HCT116 (cell line): ENCODE measurements around the gene C19orf38. TPM values are rescaled to one million over a fixed set of nuclear protein-coding genes. Genes with fewer than 3 reads are reported as not detected.
A peak's percentile ranks its signal among the peaks of the same experiment; 100 is the strongest.

Source experiments
- ATAC-seq: fragments of 200-7000 bp; cut with Tn5 transposase; 2 replicates; pipeline ENCODE4 v1.9.1; 2020; ENCODE audit warnings: mild to moderate bottlenecking, moderate library complexity
- BruUV-seq: library from RNA; stranded (reverse); fragments of 400-500 nt; replicated peaks from 2 replicates; lab custom pipeline; 2021; lab: Mats Ljungman, UMichigan
- CTCF ChIA-PET: fragments of 300-600 bp; sonication (Branson Sonifier 250); formaldehyde crosslinking; loops from one replicate; lab custom pipeline; 2021; ENCODE audit warnings: antibody characterized with exemption; lab: Charles Lee
- POLR2A ChIA-PET: fragments of 300-600, 350-600 bp; sonication (Branson Sonifier 250); formaldehyde crosslinking; loops from one replicate; lab custom pipeline; 2021; ENCODE audit warnings: antibody characterized with exemption; lab: Charles Lee
- RAD21 ChIA-PET, 2 experiments: fragments of 300-600 bp; sonication (Branson Sonifier 250); formaldehyde crosslinking; loops; one replicate each; lab custom pipeline; 2023; ENCODE audit warnings: low total read pairs in 2 of 2; ENCODE audit not compliant: uncharacterized antibody in 2 of 2, unreplicated experiment in 2 of 2, low non-redundant PET in 1 of 2; lab: Charles Lee
- DNase-seq: peaks from one replicate; pipeline ENCODE4 v3.0.0-alpha.2; 2010; ENCODE audit warnings: low read depth, low spot score
- H2AFZ ChIP-seq: fragments of 200-600 bp; shearing (Covaris generic), sonication (generic); 2 replicates; pipeline ENCODE4 v1.6.1; 2017; ENCODE audit warnings: low read depth, mixed run types, mixed read lengths, antibody characterized with exemption, low read length; ENCODE audit not compliant: poor library complexity, severe bottlenecking
- H3K27ac ChIP-seq: 2 replicates; pipeline ENCODE4 v1.5.1; 2012; ENCODE audit warnings: low read depth, low read length
- H3K27me3 ChIP-seq: fragments of 200-600 bp; sonication (generic); 2 replicates; pipeline ENCODE4 v1.6.1; 2016; ENCODE audit warnings: mixed run types, low read length, mixed read lengths; ENCODE audit not compliant: insufficient read depth
- H3K36me3 ChIP-seq, 2 experiments: fragments of 200-500 bp in 1 of 2; fragments of 200-600 bp in 1 of 2; sonication (Bioruptor generic) in 1 of 2; sonication (generic) in 1 of 2; 2 replicates each; pipeline versions ENCODE4 v1.5.1 to v1.6.1; 2014 to 2016; ENCODE audit warnings: low read length in 2 of 2, inconsistent platforms in 1 of 2, mixed read lengths in 1 of 2, mixed run types in 1 of 2; ENCODE audit not compliant: insufficient read depth in 2 of 2, control insufficient read depth in 1 of 2
- H3K4me1 ChIP-seq, 2 experiments: fragments of 200-600 bp in 1 of 2; sonication (generic) in 1 of 2; 2 replicates each; pipeline versions ENCODE4 v1.5.1 to v1.6.1; 2012 to 2017; ENCODE audit warnings: low read length in 2 of 2, inconsistent platforms in 1 of 2, mild to moderate bottlenecking in 1 of 2, mixed read lengths in 1 of 2, mixed run types in 1 of 2, moderate library complexity in 1 of 2; ENCODE audit not compliant: insufficient read depth in 2 of 2, control insufficient read depth in 1 of 2
- H3K4me2 ChIP-seq: fragments of 200-600 bp; sonication (generic); 2 replicates; pipeline ENCODE4 v1.6.1; 2017; ENCODE audit warnings: mixed run types, low read length, mixed read lengths
- H3K4me3 ChIP-seq, 2 experiments: fragments of 200-600 bp in 1 of 2; sonication (generic) in 1 of 2; replicated peaks in 1 of 2; 2 replicates each; pipeline ENCODE4 v1.5.1; 2011 to 2016; ENCODE audit warnings: low read length in 2 of 2, control low read depth in 1 of 2, low read depth in 1 of 2, mild to moderate bottlenecking in 1 of 2, mixed read lengths in 1 of 2, mixed run types in 1 of 2
- H3K79me2 ChIP-seq: fragments of 200-600 bp; sonication (generic); 2 replicates; pipeline ENCODE4 v1.6.1; 2017; ENCODE audit warnings: mild to moderate bottlenecking, mixed run types, low read length, moderate library complexity, mixed read lengths; ENCODE audit not compliant: insufficient read depth
- H3K9ac ChIP-seq: fragments of 200-600 bp; sonication (generic); 2 replicates; pipeline ENCODE4 v1.6.1; 2016; ENCODE audit warnings: low read length, mixed read lengths
- H3K9me2 ChIP-seq: fragments of 200-600 bp; sonication (generic), shearing (Covaris generic); 2 replicates; pipeline ENCODE4 v1.6.1; 2017; ENCODE audit warnings: mixed run types, mild to moderate bottlenecking, moderate library complexity; ENCODE audit not compliant: insufficient read depth
- H3K9me3 ChIP-seq, 2 experiments: fragments of 200-500 bp in 1 of 2; fragments of 200-600 bp in 1 of 2; sonication (Bioruptor generic) in 1 of 2; sonication (generic) in 1 of 2; 2 replicates each; pipeline ENCODE4 v1.6.1; 2014 to 2017; ENCODE audit warnings: low read length in 2 of 2, mixed read lengths in 2 of 2, inconsistent platforms in 1 of 2, low read depth in 1 of 2, mild to moderate bottlenecking in 1 of 2, mixed run types in 1 of 2, moderate library complexity in 1 of 2; ENCODE audit not compliant: control insufficient read depth in 1 of 2, insufficient read depth in 1 of 2
- H4K20me1 ChIP-seq: fragments of 200-600 bp; sonication (generic), shearing (Covaris generic); 2 replicates; pipeline ENCODE4 v1.6.1; 2017; ENCODE audit warnings: mixed run types, mild to moderate bottlenecking, moderate library complexity; ENCODE audit not compliant: insufficient read depth
- CBX3 ChIP-seq: IDR thresholded peaks from 2 replicates; pipeline ENCODE4 v1.6.1; 2012; ENCODE audit warnings: low read depth
- CEBPB ChIP-seq: IDR thresholded peaks from 2 replicates; pipeline ENCODE4 v1.6.1; 2012; ENCODE audit warnings: low read depth
- EGR1 ChIP-seq: IDR thresholded peaks from 2 replicates; pipeline ENCODE4 v1.6.1; 2012; ENCODE audit warnings: low read depth
- EZH2phosphoT487 ChIP-seq: fragments of 200-600 bp; IDR thresholded peaks from 2 replicates; pipeline ENCODE4 v1.6.1; 2018; ENCODE audit warnings: antibody characterized with exemption, borderline replicate concordance
- JUND ChIP-seq: IDR thresholded peaks from 2 replicates; pipeline ENCODE4 v1.6.1; 2012
- POLR2A ChIP-seq: IDR thresholded peaks from 2 replicates; pipeline ENCODE4 v1.7.0; 2011; ENCODE audit warnings: borderline replicate concordance; ENCODE audit not compliant: insufficient read depth, insufficient read length; ENCODE audit errors: extremely low read depth
- POLR2AphosphoS5 ChIP-seq: IDR thresholded peaks from 2 replicates; pipeline ENCODE4 v1.6.1; 2011; ENCODE audit warnings: mild to moderate bottlenecking, low read depth, low read length, moderate library complexity
- RAD21 ChIP-seq: IDR thresholded peaks from 2 replicates; pipeline ENCODE4 v1.6.1; 2012; ENCODE audit warnings: low read depth, mild to moderate bottlenecking
- SIN3A ChIP-seq: IDR thresholded peaks from 2 replicates; pipeline ENCODE4 v1.6.1; 2012; ENCODE audit warnings: low read depth
- SP1 ChIP-seq: IDR thresholded peaks from 2 replicates; pipeline ENCODE4 v1.6.1; 2012; ENCODE audit warnings: low read depth
- SRF ChIP-seq: IDR thresholded peaks from 2 replicates; pipeline ENCODE4 v1.6.1; 2012; ENCODE audit warnings: low read depth
- YY1 ChIP-seq: IDR thresholded peaks from 2 replicates; pipeline ENCODE4 v1.6.1; 2011; ENCODE audit warnings: low read length, low read depth, moderate library complexity, mild to moderate bottlenecking; ENCODE audit not compliant: insufficient replicate concordance; ENCODE audit errors: extremely low read depth
- ZBTB33 ChIP-seq: IDR thresholded peaks from 2 replicates; pipeline ENCODE4 v1.6.1; 2011; ENCODE audit warnings: mild to moderate bottlenecking, low read length, moderate library complexity; ENCODE audit not compliant: insufficient replicate concordance; ENCODE audit errors: extremely low read depth
- intact Hi-C: fragments of 100-400 bp; cut with micrococcal nuclease; formaldehyde crosslinking; loops from 2 replicates; pipeline ENCODE4 v1.10.0; 2022
- total RNA-seq: library from RNA; stranded (reverse); gene quantifications from one replicate; pipeline ENCODE4 v1.2.1, GENCODE V29; 2021; ENCODE audit not compliant: unreplicated experiment

C19orf38 gene
- total RNA-seq, 1 experiment from 2014 or later: 0.74 TPM

GRCh38 chr19:10809651-10810285 is 38.4 kb upstream of the C19orf38 start:
- Histone ChIP-seq H3K27me3 (no peaks in the 10 kb centered on the region), H3K27ac (peak overlapping the region; percentile 40), H3K4me3 (no peak overlapping the region), H3K9ac (no peak overlapping the region; the same call in 1 of the 2 replicates), H2AFZ (no peak overlapping the region), H3K4me1 (peaks cover 21 to 42% of the 10 kb centered on the region in 2 experiments), H3K9me2 (no peaks in the 10 kb centered on the region), H3K9me3 (no peaks in the 10 kb centered on the region), H3K4me2 (peak overlapping the region; percentile 44), H3K36me3 (peaks cover 3 to 15% of the 10 kb centered on the region in 2 experiments; a peak in 3 of 4 replicates), H3K79me2 (no peaks in the 10 kb centered on the region), H4K20me1 (no peaks in the 10 kb centered on the region)
- TF ChIP-seq YY1 (no peak), SRF (no peak), CBX3 (no peak), CEBPB (no peak), SIN3A (peak; percentile 22; the same call in 1 of the 2 replicates), POLR2A (no peak)
- ChIA-PET POLR2A (no interaction called here), RAD21 (no interaction called here), CTCF (interaction anchor here (1.4 kb wide), 1 partner anchor 26 kb away, joined by 3 read pairs; the partner anchor contains the start of gene TMED1)
- BruUV-seq: no TSS peak
- DNase-seq (no peak), ATAC-seq (no peak)
- intact Hi-C loops: no loop called here

GRCh38 chr19:10811391-10812111 is 36.7 kb upstream of the C19orf38 start:
- CTCF ChIA-PET: no interaction called here
- RAD21 ChIA-PET: no interaction called here
- no TSS peak for BruUV-seq
- no peaks in the 10 kb centered on the region for H4K20me1 ChIP-seq
- POLR2A ChIA-PET: no interaction called here
- H3K9ac ChIP-seq: 0 out of 2 replicates have a peak overlapping the region, but pooled peaks have one; percentile 14
- no peaks in the 10 kb centered on the region for H3K9me2 ChIP-seq
- peaks cover 21 to 42% of the 10 kb centered on the region in 2 experiments for H3K4me1 ChIP-seq
- H3K36me3 ChIP-seq: peaks cover 3 to 7% of the 10 kb centered on the region in 2 experiments; a peak in 3 of 4 replicates
- 0 out of 2 replicates have a peak overlapping the region, but pooled peaks have one; percentile 13 for H3K4me2 ChIP-seq
- intact Hi-C loops: no loop called here
- ATAC-seq (no peak), DNase-seq (no peak)
- peak overlapping the region; percentile 50; the same call in 1 of the 2 replicates for H3K27ac ChIP-seq
- H3K27me3 ChIP-seq: no peaks in the 10 kb centered on the region
- H2AFZ ChIP-seq: no peak overlapping the region
- no peak overlapping the region for H3K4me3 ChIP-seq
- no peaks in the 10 kb centered on the region for H3K79me2 ChIP-seq
- H3K9me3 ChIP-seq: no peaks in the 10 kb centered on the region
- TF ChIP-seq RAD21 (no peak), CBX3 (no peak), POLR2A (no peak), EZH2phosphoT487 (no peak), EGR1 (no peak), SIN3A (no peak), SP1 (no peak), YY1 (no peak), JUND (no peak), POLR2AphosphoS5 (no peak), ZBTB33 (no peak)
